Prostate gland (tissue), 2 donors: ENCODE measurements around the gene WDFY4.

Source experiments
- CTCF ChIP-seq, 4 experiments: fragments of 200-600 bp in 2 of 4; fragments of 450-650 bp in 2 of 4; sonication (generic) in 2 of 4; IDR thresholded peaks; 1 replicate in 3 of 4; 2 replicates in 1 of 4; pipeline ENCODE4 v1.5.1; 2016 to 2019; ENCODE audit warnings: antibody characterized with exemption in 4 of 4, mild to moderate bottlenecking in 2 of 4, moderate library complexity in 2 of 4
- POLR2A ChIP-seq: fragments of 450-650 bp; IDR thresholded peaks from one replicate; pipeline ENCODE4 v1.6.1; 2016; ENCODE audit warnings: antibody characterized with exemption, mild to moderate bottlenecking

GRCh38 chr10:48792687-48793096 is 108.0 kb downstream of the WDFY4 start:
- TF ChIP-seq CTCF (IDR thresholded peaks at IDR 0.05) (no peak), POLR2A (no peak)
